ENCODE results near the gene INO80C.

- no peak for TF ChIP-seq CTCF (IDR thresholded peaks at IDR 0.05; ENCODE audit: insufficient read depth, low read depth, low read length)
- TF ChIP-seq EZH2 (IDR thresholded peaks at IDR 0.05; ENCODE audit: insufficient read depth, low read length): no peak
These were observed 4.3 kb upstream of the INO80C start for GRCh38 chr18:35502052-35502451.

All from astrocyte (in vitro differentiated cells and primary cell).